Tibial nerve (tissue), 3 donors: Measurements from ENCODE around the gene SNAI1.

Experiments
- POLR2A ChIP-seq, 2 donors: fragments of 450-650 bp; IDR thresholded peaks; one replicate each; pipeline ENCODE4 v1.6.1; 2017; ENCODE audit warnings: antibody characterized with exemption in 2 of 2, mild to moderate bottlenecking in 2 of 2, moderate library complexity in 2 of 2
- TF ChIP-seq, protein P1 (sequence below), 5 experiments: fragments of 200-600 bp in 3 of 5; fragments of 450-650 bp in 2 of 5; sonication (generic) in 3 of 5; IDR thresholded peaks; one replicate each; pipeline ENCODE4 v1.5.1; 2016 to 2019; ENCODE audit warnings: antibody characterized with exemption in 5 of 5, mild to moderate bottlenecking in 3 of 5, moderate library complexity in 2 of 5

GRCh38 chr20:49945306-49945700 is 37.5 kb upstream of the SNAI1 start:
- TF ChIP-seq, protein P1, sequence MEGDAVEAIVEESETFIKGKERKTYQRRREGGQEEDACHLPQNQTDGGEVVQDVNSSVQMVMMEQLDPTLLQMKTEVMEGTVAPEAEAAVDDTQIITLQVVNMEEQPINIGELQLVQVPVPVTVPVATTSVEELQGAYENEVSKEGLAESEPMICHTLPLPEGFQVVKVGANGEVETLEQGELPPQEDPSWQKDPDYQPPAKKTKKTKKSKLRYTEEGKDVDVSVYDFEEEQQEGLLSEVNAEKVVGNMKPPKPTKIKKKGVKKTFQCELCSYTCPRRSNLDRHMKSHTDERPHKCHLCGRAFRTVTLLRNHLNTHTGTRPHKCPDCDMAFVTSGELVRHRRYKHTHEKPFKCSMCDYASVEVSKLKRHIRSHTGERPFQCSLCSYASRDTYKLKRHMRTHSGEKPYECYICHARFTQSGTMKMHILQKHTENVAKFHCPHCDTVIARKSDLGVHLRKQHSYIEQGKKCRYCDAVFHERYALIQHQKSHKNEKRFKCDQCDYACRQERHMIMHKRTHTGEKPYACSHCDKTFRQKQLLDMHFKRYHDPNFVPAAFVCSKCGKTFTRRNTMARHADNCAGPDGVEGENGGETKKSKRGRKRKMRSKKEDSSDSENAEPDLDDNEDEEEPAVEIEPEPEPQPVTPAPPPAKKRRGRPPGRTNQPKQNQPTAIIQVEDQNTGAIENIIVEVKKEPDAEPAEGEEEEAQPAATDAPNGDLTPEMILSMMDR (IDR thresholded peaks at IDR 0.05), result no peak
- no peak for TF ChIP-seq POLR2A (IDR thresholded peaks at IDR 0.05)
